HepG2 (cell line): ENCODE results near the gene PRKAR1A. TPM values are rescaled to one million over a fixed set of nuclear protein-coding genes. Genes with fewer than 3 reads are reported as not detected.

ENCODE experiments used
- BORCS8-MEF2B ChIP-seq: sonication (generic); formaldehyde crosslinking; IDR thresholded peaks from 2 replicates; pipeline ENCODE4 v1.8.0; 2022; ENCODE audit warnings: mild to moderate bottlenecking, missing genetic modification reagents
- CBX2 ChIP-seq, 2 experiments: fragments of 200-600 bp in 1 of 2; sonication (generic); formaldehyde crosslinking in 1 of 2; IDR thresholded peaks; 2 replicates each; pipeline versions ENCODE4 v1.7.0 to v1.8.1; 2018 to 2022; ENCODE audit warnings: low read depth in 2 of 2, low read length in 1 of 2, mild to moderate bottlenecking in 1 of 2, missing genetic modification reagents in 1 of 2
- CTCF ChIP-seq: sonication (generic); formaldehyde crosslinking; IDR thresholded peaks from 2 replicates; pipeline ENCODE4 v1.5.0; 2020; ENCODE audit warnings: mild to moderate bottlenecking, missing genetic modification reagents, moderate library complexity
- DPF2 ChIP-seq: sonication (generic); formaldehyde crosslinking; IDR thresholded peaks from 2 replicates; pipeline ENCODE4 v1.4.0; 2020; ENCODE audit warnings: mild to moderate bottlenecking, low read depth, missing genetic modification reagents, borderline replicate concordance
- EP300 ChIP-seq, 3 experiments: sonication (generic) in 1 of 3; formaldehyde crosslinking in 1 of 3; IDR thresholded peaks; 2 replicates each; pipeline versions ENCODE4 v1.5.1 to v1.6.1; 2011 to 2020; ENCODE audit warnings: low read depth in 2 of 3, low read length in 2 of 3, borderline replicate concordance in 1 of 3, improper control_type of control experiment in 1 of 3, mild to moderate bottlenecking in 1 of 3, missing genetic modification reagents in 1 of 3, moderate library complexity in 1 of 3
- ETV5 ChIP-seq: IDR thresholded peaks from 2 replicates; pipeline ENCODE4 v1.6.1; 2018; ENCODE audit warnings: missing biosample characterization, missing genetic modification reagents, inconsistent platforms, borderline replicate concordance
- FLYWCH1 ChIP-seq: sonication (generic); formaldehyde crosslinking; IDR thresholded peaks from 2 replicates; pipeline ENCODE4 v1.8.1; 2023; ENCODE audit warnings: mild to moderate bottlenecking, missing genetic modification reagents
- FOXA3 ChIP-seq: IDR thresholded peaks from 2 replicates; pipeline ENCODE4 v1.6.1; 2016; ENCODE audit warnings: missing genetic modification reagents, missing compliant biosample characterization
- HDAC2 ChIP-seq: sonication (generic); formaldehyde crosslinking; IDR thresholded peaks from 2 replicates; pipeline ENCODE4 v1.4.0; 2020; ENCODE audit warnings: missing genetic modification reagents
- MEF2D ChIP-seq: sonication (generic); formaldehyde crosslinking; IDR thresholded peaks from 2 replicates; pipeline ENCODE4 v1.5.1; 2020; ENCODE audit warnings: mild to moderate bottlenecking, missing genetic modification reagents
- MIXL1 ChIP-seq: IDR thresholded peaks from 2 replicates; pipeline ENCODE4 v1.6.1; 2016
- PAX8 ChIP-seq: sonication (generic); formaldehyde crosslinking; IDR thresholded peaks from 2 replicates; pipeline ENCODE4 v1.8.0; 2022; ENCODE audit warnings: mild to moderate bottlenecking, missing genetic modification reagents, borderline replicate concordance
- PAXIP1 ChIP-seq: sonication (generic); formaldehyde crosslinking; conservative IDR thresholded peaks from 2 replicates; pipeline ENCODE4 v1.4.0; 2020; ENCODE audit warnings: mild to moderate bottlenecking, missing genetic modification reagents, moderate library complexity
- PITX1 ChIP-seq: sonication (generic); formaldehyde crosslinking; IDR thresholded peaks from 2 replicates; pipeline ENCODE4 v1.5.1; 2020; ENCODE audit warnings: mild to moderate bottlenecking, missing genetic modification reagents
- TAF1 ChIP-seq: sonication (generic); formaldehyde crosslinking; IDR thresholded peaks from 2 replicates; pipeline ENCODE4 v1.4.0; 2020; ENCODE audit warnings: missing genetic modification reagents
- TFDP2 ChIP-seq: sonication (generic); formaldehyde crosslinking; IDR thresholded peaks from 2 replicates; pipeline ENCODE4 v1.4.0; 2020; ENCODE audit warnings: missing genetic modification reagents
- ZBTB14 ChIP-seq: sonication (generic); formaldehyde crosslinking; IDR thresholded peaks from 2 replicates; pipeline ENCODE4 v1.4.0; 2020; ENCODE audit warnings: missing genetic modification reagents
- ZBTB20 ChIP-seq: sonication (generic); formaldehyde crosslinking; IDR thresholded peaks from 2 replicates; pipeline ENCODE4 v1.8.1; 2023; ENCODE audit warnings: missing genetic modification reagents, low read depth, mild to moderate bottlenecking, borderline replicate concordance
- ZMYM4 ChIP-seq: sonication (generic); formaldehyde crosslinking; IDR thresholded peaks from 2 replicates; pipeline ENCODE4 v1.8.1; 2023; ENCODE audit warnings: mild to moderate bottlenecking, missing genetic modification reagents
- ZNF12 ChIP-seq: sonication (generic); formaldehyde crosslinking; IDR thresholded peaks from 2 replicates; pipeline ENCODE4 v1.5.0; 2020; ENCODE audit warnings: missing genetic modification reagents
- ZNF556 ChIP-seq: sonication (generic); formaldehyde crosslinking; IDR thresholded peaks from 2 replicates; pipeline ENCODE4 v1.4.0; 2020; ENCODE audit warnings: mild to moderate bottlenecking, missing genetic modification reagents, borderline replicate concordance
- polyA plus RNA-seq, 8 experiments: library from polyadenylated mRNA; depleted of rRNA in 3 of 8; stranded (reverse) in 7 of 8; unstranded in 1 of 8; fragments of >200 nt; fragmentation: Illumina TruSeq in 4 of 8; extraction: Trizol in 4 of 8; gene quantifications; 2 replicates each; pipeline versions ENCODE4 v1.2.1 to v1.2.3, GENCODE V29; 2011 to 2016; ENCODE audit warnings: low read depth in 4 of 8, missing spikeins in 1 of 8, mixed read lengths in 1 of 8; ENCODE audit not compliant: insufficient read depth in 1 of 8
- total RNA-seq, 5 experiments: library from RNA; depleted of rRNA; stranded (reverse); fragments of >200 nt; fragmentation: Illumina TruSeq; extraction: Trizol; gene quantifications; 2 replicates each; pipeline ENCODE4 v1.2.3, GENCODE V29; 2016; ENCODE audit warnings: low read depth in 1 of 5

PRKAR1A gene
- total and polyA plus RNA-seq, 2 of the 13 experiments (the other 11 are each of a cell fraction or from before 2014, with no cell fraction given): 265 to 266 TPM

GRCh38 chr17:68584581-68585303 lies 72.5 kb downstream of the PRKAR1A start (continued):
- TF ChIP-seq PAXIP1 (CRISPR knock-in tag) (peak; percentile 90), ZNF12 (CRISPR knock-in tag) (peak; percentile 82), ETV5 (CRISPR knock-in tag) (peak; percentile 61; the same call in 1 of the 2 replicates), FLYWCH1 (CRISPR knock-in tag) (no peak), DPF2 (CRISPR knock-in tag) (peak; percentile 77; the same call in 1 of the 2 replicates), TFDP2 (CRISPR knock-in tag) (0 out of 2 replicates have a peak, but pooled peaks have one; percentile 31), MIXL1 (CRISPR knock-in tag) (peak; percentile 70; the same call in 1 of the 2 replicates), PAX8 (no peak), ZBTB14 (CRISPR knock-in tag) (no peak), TAF1 (no peak), FOXA3 (CRISPR knock-in tag) (peak; percentile 67), ZNF556 (CRISPR knock-in tag) (peak; percentile 81), ZBTB20 (CRISPR knock-in tag) (0 out of 2 replicates have a peak, but pooled peaks have one; percentile 44), CTCF (CRISPR knock-in tag) (no peak), MEF2D (CRISPR knock-in tag) (no peak), ZMYM4 (peak; percentile 87), HDAC2 (CRISPR knock-in tag) (peak; percentile 72; the same call in 1 of the 2 replicates), EP300 (IDR thresholded peaks at IDR 0.05; ENCODE audit: low read depth in 2 of 2, low read length in 2 of 2) (peak in 1 of 2 experiments; percentile 81; a peak in 2 of 4 replicates), EP300 (CRISPR knock-in tag; IDR thresholded peaks at IDR 0.05; ENCODE audit: borderline replicate concordance) (no peak), BORCS8-MEF2B (CRISPR knock-in tag) (peak; percentile 42; the same call in 1 of the 2 replicates), PITX1 (peak; percentile 79; the same call in 1 of the 2 replicates), CBX2 (IDR thresholded peaks at IDR 0.05; ENCODE audit: low read depth, low read length) (no peak), CBX2 (CRISPR knock-in tag; IDR thresholded peaks at IDR 0.05; ENCODE audit: low read depth) (no peak)
